ENCODE measurements around the gene CASP6. TPM values are rescaled to one million over a fixed set of nuclear protein-coding genes. Genes with fewer than 3 reads are reported as not detected.

CASP6 gene
- total RNA-seq, 3 donors from 2014 or later (not counting 1 experiment from before 2014, with no cell fraction given): 3.4 to 6.0 (median 4.8) TPM

DNA sequence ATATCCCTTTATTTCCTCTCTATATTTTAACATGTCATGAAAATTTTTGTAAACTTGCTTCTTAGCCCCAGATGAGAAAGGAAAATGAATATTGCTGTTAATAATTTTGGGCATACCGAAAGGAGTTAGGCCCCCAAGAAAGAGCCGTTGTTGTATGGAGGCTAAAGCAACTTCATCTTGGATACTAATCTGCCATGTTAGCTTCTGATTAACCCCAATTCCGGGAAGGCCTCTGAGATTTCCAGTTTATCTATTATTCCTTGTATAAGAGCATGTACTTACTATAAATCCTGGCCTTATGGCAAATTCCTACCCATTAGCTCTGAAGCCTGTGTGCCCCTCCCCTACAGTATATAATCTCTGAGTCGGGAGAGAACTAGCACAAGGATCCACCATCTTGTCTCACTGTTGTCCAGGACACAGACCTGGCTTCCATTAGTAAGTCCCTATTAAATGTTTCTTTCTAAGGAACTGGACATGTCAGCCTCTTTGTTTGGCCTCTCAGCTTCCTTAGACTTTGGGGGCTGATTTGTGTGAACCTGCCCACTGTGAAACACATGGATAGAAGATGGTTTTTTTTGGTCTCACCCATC is 47.5 kb upstream of the CASP6 start:
- H3K27me3 Mint-ChIP-seq (ENCODE audit: low read depth in 2 of 2): peaks cover 1 to 3% of the 10 kb centered on the region in 2 donors
- intact Hi-C loops (cut with micrococcal nuclease): no loop called here
- no peaks in the 10 kb centered on the region for H3K4me1 ChIP-seq (ENCODE audit: control insufficient read depth, insufficient read depth, low read length)
- H3K9me3 Mint-ChIP-seq: no peaks in the 10 kb centered on the region
- H3K4me3 Mint-ChIP-seq: no peak overlapping the region
- H3K9me3 ChIP-seq (ENCODE audit: control insufficient read depth, insufficient read depth, low read length): no peaks in the 10 kb centered on the region
- 100% methylated on average over 4 of the region's 4 CpGs for WGBS (ENCODE audit: insufficient coverage)
- no peak overlapping the region for H3K27ac ChIP-seq (ENCODE audit: low read length)
- no peaks in the 10 kb centered on the region for H3K4me1 Mint-ChIP-seq
- H3K27me3 ChIP-seq (ENCODE audit: control insufficient read depth, insufficient read depth, low read length): no peaks in the 10 kb centered on the region
- DNase-seq (no peak), ATAC-seq (no peak)
- H3K36me3 ChIP-seq (ENCODE audit: control insufficient read depth, insufficient read depth, low read length): no peaks in the 10 kb centered on the region
- no peak overlapping the region for H3K27ac Mint-ChIP-seq
- no peaks in the 10 kb centered on the region for H3K36me3 Mint-ChIP-seq
- TF ChIP-seq, protein P1, sequence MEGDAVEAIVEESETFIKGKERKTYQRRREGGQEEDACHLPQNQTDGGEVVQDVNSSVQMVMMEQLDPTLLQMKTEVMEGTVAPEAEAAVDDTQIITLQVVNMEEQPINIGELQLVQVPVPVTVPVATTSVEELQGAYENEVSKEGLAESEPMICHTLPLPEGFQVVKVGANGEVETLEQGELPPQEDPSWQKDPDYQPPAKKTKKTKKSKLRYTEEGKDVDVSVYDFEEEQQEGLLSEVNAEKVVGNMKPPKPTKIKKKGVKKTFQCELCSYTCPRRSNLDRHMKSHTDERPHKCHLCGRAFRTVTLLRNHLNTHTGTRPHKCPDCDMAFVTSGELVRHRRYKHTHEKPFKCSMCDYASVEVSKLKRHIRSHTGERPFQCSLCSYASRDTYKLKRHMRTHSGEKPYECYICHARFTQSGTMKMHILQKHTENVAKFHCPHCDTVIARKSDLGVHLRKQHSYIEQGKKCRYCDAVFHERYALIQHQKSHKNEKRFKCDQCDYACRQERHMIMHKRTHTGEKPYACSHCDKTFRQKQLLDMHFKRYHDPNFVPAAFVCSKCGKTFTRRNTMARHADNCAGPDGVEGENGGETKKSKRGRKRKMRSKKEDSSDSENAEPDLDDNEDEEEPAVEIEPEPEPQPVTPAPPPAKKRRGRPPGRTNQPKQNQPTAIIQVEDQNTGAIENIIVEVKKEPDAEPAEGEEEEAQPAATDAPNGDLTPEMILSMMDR (IDR thresholded peaks at IDR 0.05): no peak
- no peak overlapping the region for H3K4me3 ChIP-seq (ENCODE audit: low read length)

DNA sequence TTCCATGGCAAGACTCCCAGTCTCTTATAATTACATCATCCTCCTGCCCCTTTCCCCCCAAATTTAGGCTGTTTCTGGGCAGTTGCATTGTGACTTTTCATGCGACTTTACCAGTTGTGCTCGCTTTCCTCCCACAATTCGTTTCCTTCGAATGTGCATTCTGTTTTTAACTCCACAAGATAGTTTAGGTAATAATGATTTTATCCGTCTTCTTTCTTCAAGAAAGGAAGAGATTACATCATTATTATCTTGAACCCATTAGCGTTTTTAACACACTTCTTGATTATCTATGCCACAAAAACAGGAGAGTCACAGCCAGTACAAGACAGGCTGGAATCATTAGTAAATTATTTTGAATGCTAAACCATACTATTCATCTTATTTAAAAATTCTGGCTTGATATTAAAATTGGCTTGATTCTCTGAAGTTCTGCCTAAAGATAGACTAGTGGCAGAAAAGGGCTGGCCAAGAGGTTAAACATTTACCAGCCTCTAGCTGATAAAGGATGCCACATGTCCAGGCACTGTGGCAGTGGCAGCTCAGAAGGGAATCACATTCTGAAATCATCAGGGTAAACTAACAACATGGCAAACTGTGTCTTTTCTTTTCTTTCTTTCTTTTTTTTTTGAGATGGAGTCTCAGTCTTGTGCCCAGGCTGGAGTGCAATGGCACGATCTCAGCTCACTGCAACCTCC is 46.3 kb upstream of the CASP6 start:
- H3K4me1 Mint-ChIP-seq: no peaks in the 10 kb centered on the region
- 98% methylated on average over 4 of the region's 7 CpGs for WGBS (ENCODE audit: insufficient coverage)
- H3K36me3 ChIP-seq (ENCODE audit: control insufficient read depth, insufficient read depth, low read length): no peaks in the 10 kb centered on the region
- H3K4me3 Mint-ChIP-seq: no peak overlapping the region
- H3K36me3 Mint-ChIP-seq: no peaks in the 10 kb centered on the region
- no peaks in the 10 kb centered on the region for H3K4me1 ChIP-seq (ENCODE audit: control insufficient read depth, insufficient read depth, low read length)
- no peak for ATAC-seq
- peaks cover 0 to 4% of the 10 kb centered on the region in 2 donors for H3K27me3 Mint-ChIP-seq (ENCODE audit: low read depth in 2 of 2)
- no peaks in the 10 kb centered on the region for H3K9me3 Mint-ChIP-seq
- intact Hi-C loops (cut with micrococcal nuclease): no loop called here
- H3K27ac Mint-ChIP-seq: no peak overlapping the region
- H3K4me3 ChIP-seq (ENCODE audit: low read length): no peak overlapping the region
- H3K9me3 ChIP-seq (ENCODE audit: control insufficient read depth, insufficient read depth, low read length): no peaks in the 10 kb centered on the region
- no peak overlapping the region for H3K27ac ChIP-seq (ENCODE audit: low read length)
- DNase-seq: no peak
- TF ChIP-seq, protein P1 (IDR thresholded peaks at IDR 0.05): no peak
- no peaks in the 10 kb centered on the region for H3K27me3 ChIP-seq (ENCODE audit: control insufficient read depth, insufficient read depth, low read length)

DNA sequence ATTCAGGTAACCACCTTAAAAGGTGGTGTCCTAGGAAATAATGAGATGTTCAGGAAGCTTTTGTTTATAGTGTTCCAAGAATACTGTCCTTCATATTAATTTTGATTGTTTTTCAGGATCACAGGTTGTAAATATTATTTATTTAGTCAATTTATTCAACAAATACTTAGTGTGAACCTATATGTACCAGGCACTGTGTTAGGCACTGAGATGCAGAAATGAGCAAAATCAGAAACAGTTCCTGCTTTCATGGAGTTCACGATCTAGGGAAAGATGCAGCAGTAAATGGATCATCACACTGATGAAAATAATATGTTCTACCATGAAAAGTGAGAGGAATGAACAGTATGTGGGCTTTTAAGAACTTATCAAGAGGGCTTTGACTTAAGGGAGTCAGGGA is 44.9 kb upstream of the CASP6 start:
- Mint-ChIP-seq H3K36me3 (no peaks in the 10 kb centered on the region), H3K4me3 (no peak overlapping the region), H3K4me1 (no peaks in the 10 kb centered on the region), H3K9me3 (no peaks in the 10 kb centered on the region), H3K27me3 (ENCODE audit: low read depth in 2 of 2) (peaks cover 0 to 8% of the 10 kb centered on the region in 2 donors), H3K27ac (no peak overlapping the region)
- Histone ChIP-seq H3K9me3 (ENCODE audit: control insufficient read depth, insufficient read depth, low read length) (no peaks in the 10 kb centered on the region), H3K27ac (ENCODE audit: low read length) (no peak overlapping the region), H3K36me3 (ENCODE audit: control insufficient read depth, insufficient read depth, low read length) (no peaks in the 10 kb centered on the region), H3K4me3 (ENCODE audit: low read length) (no peak overlapping the region), H3K4me1 (ENCODE audit: control insufficient read depth, insufficient read depth, low read length) (no peaks in the 10 kb centered on the region), H3K27me3 (ENCODE audit: control insufficient read depth, insufficient read depth, low read length) (no peaks in the 10 kb centered on the region)
- TF ChIP-seq, protein P1 (IDR thresholded peaks at IDR 0.05): no peak
- intact Hi-C loops (cut with micrococcal nuclease): no loop called here
- no peak for DNase-seq
- no peak for ATAC-seq
- WGBS (ENCODE audit: insufficient coverage): 90% methylated on average over 1 of the region's 1 CpG

Data from natural killer cell (primary cell).